ENCODE measurements around the gene LIPC. TPM values are rescaled to one million over a fixed set of nuclear protein-coding genes. Genes with fewer than 3 reads are reported as not detected.

LIPC gene
- total RNA-seq, 1 donor from 2014 or later, result not detected

- no peak overlapping the region for H3K4me3 Mint-ChIP-seq (ENCODE audit: unreplicated experiment)
- TF ChIP-seq, protein P1, sequence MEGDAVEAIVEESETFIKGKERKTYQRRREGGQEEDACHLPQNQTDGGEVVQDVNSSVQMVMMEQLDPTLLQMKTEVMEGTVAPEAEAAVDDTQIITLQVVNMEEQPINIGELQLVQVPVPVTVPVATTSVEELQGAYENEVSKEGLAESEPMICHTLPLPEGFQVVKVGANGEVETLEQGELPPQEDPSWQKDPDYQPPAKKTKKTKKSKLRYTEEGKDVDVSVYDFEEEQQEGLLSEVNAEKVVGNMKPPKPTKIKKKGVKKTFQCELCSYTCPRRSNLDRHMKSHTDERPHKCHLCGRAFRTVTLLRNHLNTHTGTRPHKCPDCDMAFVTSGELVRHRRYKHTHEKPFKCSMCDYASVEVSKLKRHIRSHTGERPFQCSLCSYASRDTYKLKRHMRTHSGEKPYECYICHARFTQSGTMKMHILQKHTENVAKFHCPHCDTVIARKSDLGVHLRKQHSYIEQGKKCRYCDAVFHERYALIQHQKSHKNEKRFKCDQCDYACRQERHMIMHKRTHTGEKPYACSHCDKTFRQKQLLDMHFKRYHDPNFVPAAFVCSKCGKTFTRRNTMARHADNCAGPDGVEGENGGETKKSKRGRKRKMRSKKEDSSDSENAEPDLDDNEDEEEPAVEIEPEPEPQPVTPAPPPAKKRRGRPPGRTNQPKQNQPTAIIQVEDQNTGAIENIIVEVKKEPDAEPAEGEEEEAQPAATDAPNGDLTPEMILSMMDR (IDR thresholded peaks at IDR 0.05; ENCODE audit: unreplicated experiment), result no peak
- no peak overlapping the region for H3K27ac Mint-ChIP-seq (ENCODE audit: unreplicated experiment)
- no peak for DNase-seq (ENCODE audit: low spot score)
- H3K36me3 Mint-ChIP-seq (ENCODE audit: low read depth, unreplicated experiment), result no peaks in the 10 kb centered on the region
- H3K9me3 Mint-ChIP-seq (ENCODE audit: unreplicated experiment), result no peaks in the 10 kb centered on the region
- H3K4me1 Mint-ChIP-seq (ENCODE audit: unreplicated experiment), result no peaks in the 10 kb centered on the region
- peaks cover 4% of the 10 kb centered on the region for H3K27me3 Mint-ChIP-seq (ENCODE audit: unreplicated experiment)
Measured at GRCh38 chr15:58403581-58403980, 28.2 kb upstream of the LIPC start.

- Mint-ChIP-seq H3K36me3 (ENCODE audit: low read depth, unreplicated experiment) (no peaks in the 10 kb centered on the region), H3K27me3 (ENCODE audit: unreplicated experiment) (peaks cover 4% of the 10 kb centered on the region), H3K4me1 (ENCODE audit: unreplicated experiment) (no peaks in the 10 kb centered on the region), H3K27ac (ENCODE audit: unreplicated experiment) (no peak overlapping the region), H3K4me3 (ENCODE audit: unreplicated experiment) (no peak overlapping the region), H3K9me3 (ENCODE audit: unreplicated experiment) (no peaks in the 10 kb centered on the region)
- TF ChIP-seq, protein P1 (IDR thresholded peaks at IDR 0.05; ENCODE audit: unreplicated experiment), result no peak
- no peak for DNase-seq (ENCODE audit: low spot score)
Measured at GRCh38 chr15:58404020-58404419, 27.8 kb upstream of the LIPC start.

- H3K9me3 Mint-ChIP-seq (ENCODE audit: unreplicated experiment), result no peaks in the 10 kb centered on the region
- H3K4me3 Mint-ChIP-seq (ENCODE audit: unreplicated experiment), result no peak overlapping the region
- no peaks in the 10 kb centered on the region for H3K36me3 Mint-ChIP-seq (ENCODE audit: low read depth, unreplicated experiment)
- H3K27ac Mint-ChIP-seq (ENCODE audit: unreplicated experiment), result no peak overlapping the region
- TF ChIP-seq, protein P1 (IDR thresholded peaks at IDR 0.05; ENCODE audit: unreplicated experiment), result no peak
- DNase-seq (ENCODE audit: low spot score), result no peak
- no peaks in the 10 kb centered on the region for H3K4me1 Mint-ChIP-seq (ENCODE audit: unreplicated experiment)
- H3K27me3 Mint-ChIP-seq (ENCODE audit: unreplicated experiment), result peaks cover 2% of the 10 kb centered on the region
Measured at GRCh38 chr15:58404722-58405121, 27.1 kb upstream of the LIPC start.

DNA sequence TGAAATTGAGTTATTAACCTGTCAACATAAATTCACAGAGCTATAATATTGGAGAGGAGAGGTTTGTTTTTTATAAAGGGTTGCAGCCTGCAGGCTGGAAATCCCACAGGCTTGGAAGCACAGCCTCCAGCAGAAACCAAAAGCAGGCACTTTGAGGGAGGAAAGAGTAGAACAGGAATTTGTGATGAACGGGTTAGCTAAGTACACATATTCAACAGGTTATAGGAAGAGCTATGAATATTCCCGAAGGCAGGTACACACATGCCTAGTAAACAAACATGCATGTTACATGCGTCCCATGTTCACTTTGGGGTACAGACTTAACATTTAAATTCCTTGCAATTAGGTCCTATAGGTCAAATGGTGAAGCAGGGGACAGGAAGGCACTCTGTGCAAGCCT lies 25.9 kb upstream of the LIPC start:
- Mint-ChIP-seq H3K9me3 (ENCODE audit: unreplicated experiment) (no peaks in the 10 kb centered on the region), H3K27me3 (ENCODE audit: unreplicated experiment) (peaks cover 2% of the 10 kb centered on the region)

DNA sequence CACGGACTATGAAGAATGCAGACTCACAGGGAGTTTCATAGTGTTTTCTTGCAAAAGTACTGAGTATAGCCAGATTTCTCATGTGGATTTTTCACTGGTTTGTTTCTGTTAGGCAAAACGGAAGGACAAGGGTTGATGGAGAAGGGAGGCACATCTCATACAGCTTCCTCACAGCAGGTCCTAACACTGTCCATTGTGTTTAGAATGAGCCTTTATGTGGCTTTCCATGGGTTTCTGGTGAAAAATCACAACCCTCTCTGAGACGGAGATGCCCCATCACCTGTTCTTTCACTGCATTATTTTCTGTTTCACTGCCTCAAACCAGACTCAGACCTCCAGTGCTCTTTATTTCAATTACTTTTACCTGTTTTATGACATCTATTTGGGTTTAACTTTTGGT lies 25.0 kb upstream of the LIPC start:
- H3K4me3 Mint-ChIP-seq (ENCODE audit: unreplicated experiment), result no peak overlapping the region
- no peak for DNase-seq (ENCODE audit: low spot score)
- no peaks in the 10 kb centered on the region for H3K9me3 Mint-ChIP-seq (ENCODE audit: unreplicated experiment)
- H3K4me1 Mint-ChIP-seq (ENCODE audit: unreplicated experiment), result no peaks in the 10 kb centered on the region
- no peaks in the 10 kb centered on the region for H3K36me3 Mint-ChIP-seq (ENCODE audit: low read depth, unreplicated experiment)
- TF ChIP-seq, protein P1 (IDR thresholded peaks at IDR 0.05; ENCODE audit: unreplicated experiment), result no peak
- no peak overlapping the region for H3K27ac Mint-ChIP-seq (ENCODE audit: unreplicated experiment)
- peaks cover 2% of the 10 kb centered on the region for H3K27me3 Mint-ChIP-seq (ENCODE audit: unreplicated experiment)

More for the DNA sequence above, 25.9 kb upstream of the LIPC start:
- Mint-ChIP-seq H3K4me3 (ENCODE audit: unreplicated experiment) (no peak overlapping the region), H3K27ac (ENCODE audit: unreplicated experiment) (no peak overlapping the region), H3K36me3 (ENCODE audit: low read depth, unreplicated experiment) (no peaks in the 10 kb centered on the region), H3K4me1 (ENCODE audit: unreplicated experiment) (no peaks in the 10 kb centered on the region)
- DNase-seq (ENCODE audit: low spot score), result no peak
- TF ChIP-seq, protein P1 (IDR thresholded peaks at IDR 0.05; ENCODE audit: unreplicated experiment), result no peak

All from endothelial cell (in vitro differentiated cells).